PC-3 (cell line): Measurements from ENCODE around the gene PGC.

Experiments
- EZH2 ChIP-seq: fragments of 300-600 bp; sonication (generic); IDR thresholded peaks from one replicate; pipeline ENCODE4 v1.6.1; 2017; ENCODE audit warnings: antibody characterized with exemption, mild to moderate bottlenecking, low read length; ENCODE audit not compliant: unreplicated experiment
- EZH2phosphoT487 ChIP-seq: fragments of 300-600 bp; sonication (generic); IDR thresholded peaks from 2 replicates; pipeline ENCODE4 v1.6.1; 2018; ENCODE audit warnings: mild to moderate bottlenecking, antibody characterized with exemption, low read length, borderline replicate concordance

- no peak for TF ChIP-seq EZH2phosphoT487
- TF ChIP-seq EZH2, result no peak
Observed at GRCh38 chr6:41741625-41742490, 5.3 kb downstream of the PGC start.
